Psoas muscle (tissue), 8 donors: Measurements from ENCODE around the gene FAM83F. TPM values are rescaled to one million over a fixed set of nuclear protein-coding genes. Genes with fewer than 3 reads are reported as not detected.
"Not testable (repeated sequence)": the region's sequence is repeated elsewhere in the genome, so short reads cannot be mapped to it uniquely, and the experiment has no call there.

Source experiments
- ATAC-seq, 4 donors: fragments of 200-7000 bp; cut with Tn5 transposase; one replicate each; pipeline ENCODE4 v1.9.1; 2020; ENCODE audit warnings: moderate library complexity in 3 of 4, mild to moderate bottlenecking in 2 of 4
- DNase-seq, 2 donors: peaks; one replicate each; pipeline ENCODE4 v3.0.0-alpha.2; 2020
- H3K27ac ChIP-seq: fragments of 200-600 bp; one replicate; pipeline ENCODE4 v1.8.0; 2022
- H3K27me3 ChIP-seq, 3 donors: fragments of 200-600 bp in 1 of 3; one replicate each; pipeline versions ENCODE4 v1.6.1 to v1.8.0; 2013 to 2022; ENCODE audit warnings: low read length in 2 of 3, mild to moderate bottlenecking in 2 of 3, moderate library complexity in 1 of 3; ENCODE audit not compliant: insufficient read depth in 3 of 3
- H3K36me3 ChIP-seq, 2 donors: fragments of 200-600 bp in 1 of 2; one replicate each; pipeline versions ENCODE4 v1.6.1 to v1.8.0; 2013 to 2022; ENCODE audit warnings: low read depth in 1 of 2, mild to moderate bottlenecking in 1 of 2, moderate library complexity in 1 of 2; ENCODE audit not compliant: insufficient read depth in 1 of 2
- H3K4me1 ChIP-seq: fragments of 200-600 bp; one replicate; pipeline ENCODE4 v1.8.0; 2022
- H3K4me3 ChIP-seq: fragments of 200-600 bp; one replicate; pipeline ENCODE4 v1.8.0; 2022; ENCODE audit warnings: mild to moderate bottlenecking
- H3K9me3 ChIP-seq: fragments of 200-600 bp; one replicate; pipeline ENCODE4 v1.8.0; 2022
- CTCF ChIP-seq: fragments of 200-600 bp; IDR thresholded peaks from one replicate; pipeline ENCODE4 v1.8.0; 2022; ENCODE audit warnings: antibody characterized with exemption
- WGBS, 3 donors: extraction: QIAGEN DNeasy Blood & Tissue Kit; methylation state at CpG; one replicate each; pipeline versions ENCODE4 v1.1.6 to v1.1.7; 2013; 5-methylcytosine and 5-hydroxymethylcytosine counted together
- intact Hi-C, 2 donors: fragments of 100-400 bp; cut with DNase I; formaldehyde crosslinking; loops; one replicate each; pipeline versions ENCODE4 v1.11.0 to v1.14.2; 2022
- polyA plus RNA-seq, 3 donors: library from polyadenylated mRNA; stranded (reverse); fragments of 200-250 nt; gene quantifications; one replicate each; pipeline ENCODE4 v1.2.3, GENCODE V29; 2013
- total RNA-seq, 4 donors: library from RNA; stranded (reverse); fragmentation: NEBNext Ultra II Directional in 2 of 4; extraction: Animal tissue kit (Norgen Biotek cat#: 25700) in 2 of 4; gene quantifications; one replicate each; pipeline versions ENCODE4 v1.2.1 to v1.2.4, GENCODE V29; 2021 to 2023
- donor health status: healthy with polysubstance abuse.
- donor health status: DM: no; HTN: no; CAD: no; lungs with moderate emphysema.
- donor health status: Bipolar disorder and iron deficiency.
- donor health status: healthy.
- donor health status: DM: yes; HTN: yes; CAD: no.
- donor health status: DM: no; HTN: no; CAD: no.
- donor health status: DM: no; HTN: no; CAD: no.
- donor health status: DM: yes; HTN: yes; CAD: no.

FAM83F gene
- total and polyA plus RNA-seq, 7 donors, result under 0.01 to 0.10 (median 0.03) TPM; not detected in 1

DNA sequence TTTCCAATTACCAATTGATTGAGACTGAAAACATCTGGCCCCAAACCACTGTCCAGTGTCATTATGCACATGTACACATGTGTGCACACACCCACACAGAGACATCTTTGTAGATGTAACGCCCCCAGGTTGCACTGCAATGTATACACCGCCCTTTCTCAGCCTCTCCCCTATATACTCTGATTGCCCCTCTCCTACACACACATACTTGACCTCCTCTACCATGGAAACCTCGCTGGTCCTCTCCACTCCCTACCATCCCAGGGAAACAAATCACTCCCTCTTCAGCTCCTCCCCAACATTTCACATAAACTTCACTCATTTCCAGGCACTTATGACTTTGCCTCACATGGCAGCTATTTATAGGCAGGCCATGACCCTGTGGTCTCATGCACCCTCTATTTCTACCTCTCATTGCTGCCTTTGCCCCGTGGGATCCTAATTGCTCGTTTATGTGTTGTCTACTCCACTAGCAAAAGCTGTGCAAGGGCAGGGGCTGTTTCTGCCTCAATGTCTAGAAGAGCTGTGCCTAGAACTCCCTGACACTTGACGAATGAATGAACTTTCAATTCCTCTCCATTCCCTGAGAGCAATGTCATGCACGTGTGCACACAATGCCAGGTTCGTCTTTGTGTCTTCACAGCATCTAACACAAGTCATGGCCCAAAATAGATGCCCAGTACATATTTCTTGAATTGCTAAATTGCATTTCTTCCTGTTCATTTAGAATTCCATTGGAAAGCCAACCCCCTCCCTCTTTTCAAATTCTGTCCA lies 44.6 kb upstream of the FAM83F start:
- no peaks in the 10 kb centered on the region for H3K36me3 ChIP-seq
- TF ChIP-seq CTCF, result no peak
- intact Hi-C loops, result no loop called here

GRCh38 chr22:39951603-39952293 lies 43.0 kb upstream of the FAM83F start:
- DNase-seq, result not testable (repeated sequence)

More for the DNA sequence above, 44.6 kb upstream of the FAM83F start:
- no peak overlapping the region for H3K4me3 ChIP-seq
- H3K27me3 ChIP-seq, result peaks cover 0 to 2% (median 0%) of the 10 kb centered on the region in 3 donors
- H3K4me1 ChIP-seq, result no peaks in the 10 kb centered on the region
- DNase-seq, result no peak
- no peaks in the 10 kb centered on the region for H3K9me3 ChIP-seq
- WGBS, 3 donors, result 81 to 84% (median 83%) methylated on average over 8 of the region's 8 CpGs
- no peak for ATAC-seq
- H3K27ac ChIP-seq, result no peak overlapping the region

GRCh38 chr22:39952347-39952746 lies 42.4 kb upstream of the FAM83F start:
- Histone ChIP-seq H3K9me3 (no peaks in the 10 kb centered on the region), H3K4me3 (no peak overlapping the region), H3K27ac (no peak overlapping the region), H3K36me3 (no peaks in the 10 kb centered on the region), H3K4me1 (no peaks in the 10 kb centered on the region), H3K27me3 (peaks cover 0 to 2% (median 0%) of the 10 kb centered on the region in 3 donors)
- no peak for TF ChIP-seq CTCF
- DNase-seq (no peak), ATAC-seq (no peak)
- intact Hi-C loops, result no loop called here
- 72 to 84% (median 73%) methylated on average over 6 of the region's 6 CpGs for WGBS, 3 donors

More at GRCh38 chr22:39951603-39952293, 43.0 kb upstream of the FAM83F start:
- H3K9me3 ChIP-seq, H3K27ac ChIP-seq, H3K4me3 ChIP-seq, H3K27me3 ChIP-seq, H3K4me1 ChIP-seq, intact Hi-C loops, H3K36me3 ChIP-seq, ATAC-seq: not testable (repeated sequence)
- WGBS, 3 donors, result 79 to 86% (median 82%) methylated on average over 11 of the region's 11 CpGs

- DNase-seq, result no peak
- H3K4me1 ChIP-seq, result no peaks in the 10 kb centered on the region
- WGBS, 3 donors, result 56 to 71% (median 57%) methylated on average over 2 of the region's 2 CpGs
- ATAC-seq, result peak in 1 of 4 donors; percentile 72
- no peak overlapping the region for H3K27ac ChIP-seq
- intact Hi-C loops, result no loop called here
- no peak for TF ChIP-seq CTCF
- no peaks in the 10 kb centered on the region for H3K36me3 ChIP-seq
- no peak overlapping the region for H3K4me3 ChIP-seq
- no peaks in the 10 kb centered on the region for H3K9me3 ChIP-seq
- H3K27me3 ChIP-seq, result peaks cover 0 to 2% (median 0%) of the 10 kb centered on the region in 3 donors
Observed at GRCh38 chr22:39953101-39953500, 41.7 kb upstream of the FAM83F start.

DNA sequence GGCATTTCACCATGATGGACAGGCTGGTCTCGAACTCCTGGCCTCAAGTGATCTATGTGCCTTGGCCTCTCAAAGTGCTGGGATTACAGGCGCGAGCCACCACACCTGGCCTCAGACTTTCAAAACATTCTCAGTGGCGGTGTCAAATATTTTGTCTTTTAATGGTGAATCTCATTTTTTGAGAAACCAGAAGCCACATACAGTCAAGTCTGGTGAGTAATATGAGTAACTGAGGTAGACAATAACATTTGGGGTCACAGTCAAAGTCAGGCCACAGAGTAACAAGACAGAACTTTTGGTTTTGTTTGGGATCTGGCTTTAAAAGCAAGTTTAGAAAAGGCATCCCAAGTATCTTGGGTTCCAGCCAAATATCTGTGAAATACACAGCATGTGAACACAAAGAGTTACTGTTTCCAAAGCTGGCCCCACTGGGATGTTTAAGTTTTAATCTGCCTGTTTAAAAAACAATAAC lies 40.1 kb upstream of the FAM83F start:
- H3K9me3 ChIP-seq, result no peaks in the 10 kb centered on the region
- H3K27ac ChIP-seq, result no peak overlapping the region
- TF ChIP-seq CTCF, result no peak
- no peaks in the 10 kb centered on the region for H3K36me3 ChIP-seq
- intact Hi-C loops, result no loop called here
- DNase-seq (no peak), ATAC-seq (no peak)
- H3K4me1 ChIP-seq, result no peaks in the 10 kb centered on the region
- no peak overlapping the region for H3K4me3 ChIP-seq
- 50 to 68% (median 51%) methylated on average over 4 of the region's 4 CpGs for WGBS, 3 donors
- H3K27me3 ChIP-seq, result peaks cover 0 to 6% (median 2%) of the 10 kb centered on the region in 3 donors
